HEK293 (cell line): ENCODE measurements around the gene SERINC3.

Experiments used
- CTCF ChIA-PET: fragments of 350-600 bp; formaldehyde crosslinking; extraction: SDS; loops from one replicate; lab custom pipeline; 2021; ENCODE audit warnings: antibody characterized with exemption; lab: Yijun Ruan, JAX
- POLR2A ChIA-PET: fragments of 300-600 bp; formaldehyde crosslinking; extraction: SDS; loops from one replicate; lab custom pipeline; 2020; ENCODE audit warnings: antibody characterized with exemption, inconsistent platforms; lab: Yijun Ruan, JAX
- H3K27ac ChIP-seq: fragments of 200-500 bp; sonication (Bioruptor generic); 2 replicates; pipeline ENCODE4 v1.5.1; 2014; ENCODE audit warnings: low read depth, low read length, control low read depth, inconsistent platforms; ENCODE audit errors: extremely low read depth
- H3K36me3 ChIP-seq, 2 experiments: fragments of 200-500 bp in 1 of 2; sonication (Bioruptor generic) in 1 of 2; 1 replicate in 1 of 2; 2 replicates in 1 of 2; pipeline ENCODE4 v1.5.1; 2014 to 2017; ENCODE audit warnings: inconsistent platforms in 2 of 2, low read length in 2 of 2; ENCODE audit not compliant: control insufficient read depth in 2 of 2, insufficient read depth in 1 of 2
- H3K4me1 ChIP-seq: fragments of 200-500 bp; sonication (Bioruptor generic); 2 replicates; pipeline ENCODE4 v1.5.1; 2014; ENCODE audit warnings: mild to moderate bottlenecking, low read length, inconsistent platforms; ENCODE audit not compliant: control insufficient read depth, insufficient read depth
- H3K4me3 ChIP-seq: 2 replicates; pipeline ENCODE4 v1.5.1; 2011; ENCODE audit warnings: low read depth, mild to moderate bottlenecking, control low read depth, low read length, moderate library complexity
- H3K9me3 ChIP-seq: fragments of 200-500 bp; sonication (Bioruptor generic); 2 replicates; pipeline ENCODE4 v1.5.1; 2014; ENCODE audit warnings: low read depth, low read length, inconsistent platforms; ENCODE audit not compliant: control insufficient read depth, insufficient read depth
- ELK4 ChIP-seq: IDR thresholded peaks from 2 replicates; pipeline ENCODE4 v1.6.1; 2011; ENCODE audit warnings: mild to moderate bottlenecking, low read depth, low read length, borderline replicate concordance
- GLI2 ChIP-seq: fragments of 450-650 bp; formaldehyde crosslinking; IDR thresholded peaks from 2 replicates; pipeline ENCODE4; 2017; ENCODE audit warnings: missing biosample characterization, missing genetic modification characterization, low read depth, borderline replicate concordance
- PRDM10 ChIP-seq: fragments of 450-650 bp; formaldehyde crosslinking; IDR thresholded peaks from 2 replicates; pipeline ENCODE4 v1.5.1; 2016; ENCODE audit warnings: missing biosample characterization, missing genetic modification characterization
- PRDM6 ChIP-seq: fragments of 450-650 bp; formaldehyde crosslinking; IDR thresholded peaks from 2 replicates; pipeline ENCODE4 v1.5.1; 2017; ENCODE audit warnings: missing biosample characterization, missing genetic modification characterization
- REST ChIP-seq: fragments of 450-650 bp; formaldehyde crosslinking; IDR thresholded peaks from 2 replicates; pipeline ENCODE4 v1.5.1; 2016; ENCODE audit warnings: missing biosample characterization, missing genetic modification characterization
- ZBTB10 ChIP-seq: fragments of 450-650 bp; formaldehyde crosslinking; IDR thresholded peaks from 2 replicates; pipeline ENCODE4 v1.5.1; 2016; ENCODE audit warnings: missing biosample characterization, missing genetic modification characterization
- ZBTB48 ChIP-seq: fragments of 450-650 bp; formaldehyde crosslinking; IDR thresholded peaks from 2 replicates; pipeline ENCODE4 v1.5.1; 2016; ENCODE audit warnings: missing biosample characterization, missing genetic modification characterization
- ZFHX2 ChIP-seq: fragments of 450-650 bp; formaldehyde crosslinking; conservative IDR thresholded peaks from 2 replicates; pipeline ENCODE4 v1.5.1; 2016; ENCODE audit warnings: missing biosample characterization, missing genetic modification characterization
- ZFP3 ChIP-seq: fragments of 450-650 bp; formaldehyde crosslinking; IDR thresholded peaks from 2 replicates; pipeline ENCODE4 v1.5.1; 2016; ENCODE audit warnings: low read depth, missing biosample characterization, missing genetic modification characterization
- ZIC2 ChIP-seq: fragments of 450-650 bp; formaldehyde crosslinking; IDR thresholded peaks from 2 replicates; pipeline ENCODE4 v1.5.1; 2016; ENCODE audit warnings: missing biosample characterization, missing genetic modification characterization
- ZNF10 ChIP-seq: fragments of 450-650 bp; formaldehyde crosslinking; IDR thresholded peaks from 2 replicates; pipeline ENCODE4 v1.5.1; 2017; ENCODE audit warnings: missing biosample characterization, missing genetic modification characterization
- ZNF175 ChIP-seq: fragments of 450-650 bp; formaldehyde crosslinking; IDR thresholded peaks from 2 replicates; pipeline ENCODE4 v1.5.1; 2016; ENCODE audit warnings: missing biosample characterization, missing genetic modification characterization
- ZNF292 ChIP-seq: fragments of 450-650 bp; formaldehyde crosslinking; IDR thresholded peaks from 2 replicates; pipeline ENCODE4 v1.5.1; 2016; ENCODE audit warnings: low read depth, missing biosample characterization, missing genetic modification characterization, borderline replicate concordance
- ZNF37A ChIP-seq: fragments of 450-650 bp; IDR thresholded peaks from 2 replicates; pipeline ENCODE4 v1.5.1; 2018; ENCODE audit warnings: missing biosample characterization, missing genetic modification characterization
- ZNF473 ChIP-seq: fragments of 450-650 bp; formaldehyde crosslinking; IDR thresholded peaks from 2 replicates; pipeline ENCODE4 v1.5.1; 2017; ENCODE audit warnings: missing biosample characterization, missing genetic modification characterization
- ZNF558 ChIP-seq: fragments of 450-650 bp; formaldehyde crosslinking; IDR thresholded peaks from 2 replicates; pipeline ENCODE4 v1.5.1; 2016; ENCODE audit warnings: missing biosample characterization, missing genetic modification characterization
- ZNF600 ChIP-seq: fragments of 450-650 bp; formaldehyde crosslinking; IDR thresholded peaks from 2 replicates; pipeline ENCODE4 v1.5.1; 2016; ENCODE audit warnings: missing biosample characterization, missing genetic modification characterization
- ZNF658 ChIP-seq: fragments of 450-650 bp; formaldehyde crosslinking; IDR thresholded peaks from 2 replicates; pipeline ENCODE4; 2016; ENCODE audit warnings: missing biosample characterization, missing genetic modification characterization
- ZNF670 ChIP-seq: fragments of 450-650 bp; formaldehyde crosslinking; IDR thresholded peaks from 2 replicates; pipeline ENCODE4 v1.5.1; 2016; ENCODE audit warnings: missing biosample characterization, missing genetic modification characterization, low read depth
- ZSCAN18 ChIP-seq: fragments of 450-650 bp; formaldehyde crosslinking; IDR thresholded peaks from 2 replicates; pipeline ENCODE4 v1.5.1; 2016; ENCODE audit warnings: missing biosample characterization, missing genetic modification characterization

Gene SERINC3

GRCh38 chr20:44450281-44450889, 71.5 kb downstream of the SERINC3 start (continued):
- no peak for TF ChIP-seq PRDM6 (tag by site-specific recombination)
- TF ChIP-seq ZIC2 (tag by site-specific recombination): no peak
- no peak for TF ChIP-seq ZFP3
- TF ChIP-seq ZSCAN18 (tag by site-specific recombination): no peak

GRCh38 chr20:44449864-44450263, 72.0 kb downstream of the SERINC3 start:
- H3K4me1 ChIP-seq: no peaks in the 10 kb centered on the region
- no peaks in the 10 kb centered on the region for H3K9me3 ChIP-seq
- no peak overlapping the region for H3K4me3 ChIP-seq
- H3K27ac ChIP-seq: no peak overlapping the region
- H3K36me3 ChIP-seq: no peaks in the 10 kb centered on the region
- ChIA-PET CTCF (interaction anchor here (0.7 to 2.4 kb wide), 9 partner anchors 10 to 231 kb away, joined by 3 to 11 read pairs (median 4); no protein-coding TSS in a partner anchor), POLR2A (interaction anchor here (1.3 kb wide), 1 partner anchor 26 kb away, joined by 3 read pairs; the partner anchor contains the start of gene TTPAL)
- TF ChIP-seq ZBTB48 (tag by site-specific recombination): no peak
- TF ChIP-seq ZNF37A: no peak
- TF ChIP-seq GLI2: no peak
- no peak for TF ChIP-seq ZNF670 (tag by site-specific recombination)
- no peak for TF ChIP-seq ELK4
- TF ChIP-seq ZBTB10: no peak
- no peak for TF ChIP-seq REST (tag by site-specific recombination)
- TF ChIP-seq ZNF292 (tag by site-specific recombination): no peak
- TF ChIP-seq PRDM10: no peak
- no peak for TF ChIP-seq ZNF558 (tag by site-specific recombination)
- TF ChIP-seq ZNF175 (tag by site-specific recombination): no peak
- no peak for TF ChIP-seq ZNF473 (tag by site-specific recombination)
- no peak for TF ChIP-seq ZNF658 (tag by site-specific recombination)
- TF ChIP-seq ZNF600: no peak
- TF ChIP-seq ZNF10: no peak
- no peak for TF ChIP-seq ZFHX2 (tag by site-specific recombination)
